ENCODE data around the gene TP53RK.

The TP53RK gene

DNA sequence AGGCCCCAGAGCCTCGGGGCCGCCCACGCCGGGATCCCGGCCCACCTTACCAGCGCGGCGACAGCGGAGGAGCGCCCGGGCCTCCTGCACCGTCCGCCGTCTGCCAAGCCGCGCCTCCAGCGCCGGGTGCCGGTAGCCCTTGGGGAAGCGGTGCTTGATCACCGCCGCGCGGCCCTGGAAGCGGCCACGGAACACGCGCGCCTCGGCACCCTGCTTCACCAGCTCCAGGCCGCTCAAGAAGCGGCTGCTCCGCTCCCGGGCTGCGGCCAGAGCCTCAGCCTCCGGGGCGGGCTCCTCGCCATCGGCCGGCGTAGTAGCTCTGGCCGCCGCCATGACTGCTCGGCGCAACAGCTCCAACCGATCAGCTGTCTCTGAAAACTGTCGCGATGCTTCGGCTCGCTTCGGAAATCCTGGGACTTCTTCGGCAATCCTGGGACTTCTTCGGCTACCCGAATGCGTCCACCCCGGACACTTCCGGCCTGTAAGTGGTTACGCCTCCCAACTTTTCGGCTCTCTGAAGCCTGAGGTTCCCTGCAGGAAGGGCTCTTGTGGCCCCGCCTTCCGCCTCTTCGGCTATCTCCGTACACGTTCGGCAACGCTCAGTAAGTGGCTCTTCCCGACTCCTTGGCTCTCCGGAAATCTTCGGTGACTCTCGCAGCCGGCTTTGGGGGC, at the start of gene TP53RK:
Gene TP53RK, minus strand, starts transcription at position 363 of the 672 bp plus-strand sequence. Its CDS starts 30 bp downstream, at position 333.
- DNase-seq (ENCODE audit: low spot score), result peak; percentile 98

DNA sequence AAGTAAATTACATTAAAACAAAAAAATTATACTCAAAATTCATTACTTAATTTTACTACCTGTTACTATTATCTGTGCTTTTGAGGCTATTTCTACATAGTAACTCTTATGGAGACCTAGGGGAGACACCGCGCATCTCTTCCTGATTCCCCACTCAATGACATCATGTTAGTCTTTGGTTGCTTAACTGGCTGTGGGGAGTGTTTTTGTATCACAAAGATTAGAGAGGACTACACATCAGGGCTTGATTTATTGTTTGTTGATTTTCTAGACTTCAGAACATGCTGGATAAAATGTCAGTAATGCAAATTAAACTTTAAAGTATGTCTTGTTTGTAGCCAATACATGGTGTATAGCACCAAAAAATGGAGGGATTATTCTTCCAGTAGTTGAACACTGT, 46.2 kb upstream of the TP53RK start:
- no peak for DNase-seq (ENCODE audit: low spot score)

DNA sequence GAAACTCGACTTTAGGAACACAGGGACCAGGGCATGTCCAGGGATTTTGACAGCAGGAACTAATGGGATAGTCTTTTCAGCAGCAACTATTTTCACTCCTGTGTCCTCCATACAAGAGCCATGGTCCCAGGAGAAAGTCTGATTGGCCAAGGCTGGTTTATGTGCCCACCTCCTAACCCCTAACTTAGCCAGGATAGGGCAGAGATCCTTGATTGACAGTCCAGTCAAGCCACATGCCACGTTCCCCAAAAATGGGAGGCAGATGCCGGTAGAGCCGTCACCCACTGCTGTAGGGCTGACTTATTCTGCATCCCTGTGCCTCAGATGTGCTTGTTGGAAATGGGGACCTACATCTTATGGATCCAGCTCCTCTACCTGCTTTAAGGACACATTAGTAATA, 42.5 kb upstream of the TP53RK start:
- no peak for DNase-seq (ENCODE audit: low spot score)

DNA sequence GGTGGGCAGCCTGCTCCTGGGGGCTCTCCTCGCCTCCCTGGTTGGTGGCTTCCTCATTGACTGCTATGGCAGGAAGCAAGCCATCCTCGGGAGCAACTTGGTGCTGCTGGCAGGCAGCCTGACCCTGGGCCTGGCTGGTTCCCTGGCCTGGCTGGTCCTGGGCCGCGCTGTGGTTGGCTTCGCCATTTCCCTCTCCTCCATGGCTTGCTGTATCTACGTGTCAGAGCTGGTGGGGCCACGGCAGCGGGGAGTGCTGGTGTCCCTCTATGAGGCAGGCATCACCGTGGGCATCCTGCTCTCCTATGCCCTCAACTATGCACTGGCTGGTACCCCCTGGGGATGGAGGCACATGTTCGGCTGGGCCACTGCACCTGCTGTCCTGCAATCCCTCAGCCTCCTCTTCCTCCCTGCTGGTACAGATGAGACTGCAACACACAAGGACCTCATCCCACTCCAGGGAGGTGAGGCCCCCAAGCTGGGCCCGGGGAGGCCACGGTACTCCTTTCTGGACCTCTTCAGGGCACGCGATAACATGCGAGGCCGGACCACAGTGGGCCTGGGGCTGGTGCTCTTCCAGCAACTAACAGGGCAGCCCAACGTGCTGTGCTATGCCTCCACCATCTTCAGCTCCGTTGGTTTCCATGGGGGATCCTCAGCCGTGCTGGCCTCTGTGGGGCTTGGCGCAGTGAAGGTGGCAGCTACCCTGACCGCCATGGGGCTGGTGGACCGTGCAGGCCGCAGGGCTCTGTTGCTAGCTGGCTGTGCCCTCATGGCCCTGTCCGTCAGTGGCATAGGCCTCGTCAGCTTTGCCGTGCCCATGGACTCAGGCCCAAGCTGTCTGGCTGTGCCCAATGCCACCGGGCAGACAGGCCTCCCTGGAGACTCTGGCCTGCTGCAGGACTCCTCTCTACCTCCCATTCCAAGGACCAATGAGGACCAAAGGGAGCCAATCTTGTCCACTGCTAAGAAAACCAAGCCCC, 36.2 kb upstream of the TP53RK start:
- DNase-seq (ENCODE audit: low spot score), result no peak

DNA sequence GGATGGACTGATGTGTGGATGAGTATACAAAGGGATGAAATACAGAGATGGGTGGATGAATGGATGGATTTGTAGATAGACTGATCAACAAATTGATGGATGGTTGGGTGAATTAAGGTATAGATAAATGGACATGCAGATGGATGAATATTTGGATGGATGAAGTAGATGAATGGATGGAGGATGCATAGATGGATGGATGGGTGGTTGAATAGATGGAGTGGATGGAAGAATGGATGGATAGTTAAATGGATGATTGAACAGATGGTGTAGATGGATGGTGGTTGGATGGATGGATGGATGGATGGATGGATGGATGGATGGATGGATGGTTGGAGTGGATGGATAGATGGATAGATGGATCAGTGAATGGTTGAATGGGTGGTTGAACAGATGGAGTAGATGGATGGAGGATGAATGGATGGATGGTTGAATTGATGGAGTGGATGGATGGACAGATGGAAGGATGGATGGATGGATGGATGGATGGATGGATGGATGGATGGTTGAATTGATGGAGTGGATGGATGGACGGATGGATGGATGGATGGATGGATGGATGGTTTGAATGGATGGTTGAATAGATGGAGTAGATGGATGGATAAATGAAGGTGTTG, 35.2 kb upstream of the TP53RK start:
- DNase-seq (ENCODE audit: low spot score), result no peak

DNA sequence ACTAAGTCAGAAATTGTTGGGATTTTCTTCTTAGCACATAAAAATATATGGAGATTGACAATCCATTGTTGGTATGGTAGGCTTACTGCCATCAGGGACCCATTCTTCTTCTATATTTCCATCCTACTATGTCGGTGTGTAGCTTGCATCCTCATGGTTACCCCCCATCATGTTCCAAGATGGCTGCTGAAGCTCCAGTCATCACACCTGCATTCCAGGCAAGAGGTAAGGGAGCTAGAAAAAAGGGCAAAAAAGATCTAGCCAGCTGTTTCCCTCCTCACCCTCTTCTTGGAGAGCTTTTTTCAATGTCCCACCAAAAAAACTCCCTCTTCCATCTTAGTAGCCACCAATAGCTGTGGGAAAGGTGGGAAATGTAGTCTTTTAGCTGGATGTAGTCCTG, 33.8 kb upstream of the TP53RK start:
- no peak for DNase-seq (ENCODE audit: low spot score)

DNA sequence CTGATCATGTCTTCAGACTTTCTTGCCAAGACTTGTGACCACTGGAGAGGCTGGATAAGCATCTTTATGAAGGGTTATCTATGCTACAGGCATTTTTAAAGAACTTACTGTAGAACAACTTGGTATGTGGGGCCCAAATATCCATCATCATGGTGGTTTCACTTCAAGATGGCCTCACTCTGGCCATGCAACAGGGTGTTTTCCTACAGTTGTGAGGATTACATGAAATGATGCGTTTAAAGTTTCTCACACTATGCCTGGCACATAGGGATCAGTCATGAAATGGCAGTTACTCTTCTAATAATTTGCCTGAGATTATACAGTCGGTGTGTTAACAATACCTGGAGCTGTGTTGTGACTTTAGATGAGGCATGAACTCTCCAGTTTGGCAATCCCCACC, 33.2 kb upstream of the TP53RK start:
- DNase-seq (ENCODE audit: low spot score), result no peak

DNA sequence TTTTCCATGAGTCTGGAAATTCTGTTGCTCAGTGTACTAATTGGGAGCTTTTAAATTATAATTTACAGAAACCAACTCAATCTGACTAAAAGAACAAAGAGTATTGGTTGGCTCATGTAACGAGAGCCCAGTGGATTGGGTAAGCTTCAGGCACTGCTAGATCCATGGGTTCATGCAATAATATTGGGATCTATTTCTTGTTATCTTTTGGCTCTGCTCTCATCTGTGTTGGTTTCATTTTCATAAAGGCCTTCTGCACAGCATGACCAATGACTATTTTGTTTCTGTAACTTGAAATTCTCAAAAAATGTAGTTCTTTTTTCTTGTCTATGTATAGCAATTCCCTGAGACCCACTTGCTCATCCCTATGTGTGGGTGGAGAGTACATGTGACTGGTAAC, 32.2 kb upstream of the TP53RK start:
- DNase-seq (ENCODE audit: low spot score), result no peak

DNA sequence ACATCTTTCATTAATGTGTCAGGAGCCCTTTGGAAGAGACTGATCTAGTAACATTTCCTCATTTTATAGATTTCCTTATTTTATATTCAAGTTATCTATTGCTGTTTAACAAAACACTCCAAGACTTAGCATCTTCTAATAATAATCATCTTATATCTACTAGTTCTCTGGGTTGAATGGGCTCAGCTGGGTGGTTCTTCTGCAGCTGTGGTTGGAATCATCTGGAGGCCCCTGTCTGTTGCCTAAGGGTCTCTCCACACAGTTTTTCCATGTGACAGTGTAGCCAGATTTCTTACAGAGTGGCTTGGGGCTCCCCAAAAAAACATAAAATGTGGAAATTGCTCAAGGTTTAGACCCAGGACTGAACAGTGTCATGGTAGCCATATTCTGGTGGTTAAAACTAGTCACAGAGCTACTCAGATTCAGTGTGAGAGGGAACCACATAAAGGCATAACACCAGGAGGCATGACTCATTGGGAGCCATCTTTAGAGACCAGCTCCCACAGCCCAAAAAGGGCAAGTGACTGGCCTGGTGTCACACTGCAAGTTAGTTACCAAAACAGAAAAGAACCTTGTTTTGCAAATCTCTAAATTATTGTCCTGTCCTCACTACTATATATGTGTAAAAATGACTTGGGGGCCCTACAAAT, 31.7 kb upstream of the TP53RK start:
- DNase-seq (ENCODE audit: low spot score), result no peak

DNA sequence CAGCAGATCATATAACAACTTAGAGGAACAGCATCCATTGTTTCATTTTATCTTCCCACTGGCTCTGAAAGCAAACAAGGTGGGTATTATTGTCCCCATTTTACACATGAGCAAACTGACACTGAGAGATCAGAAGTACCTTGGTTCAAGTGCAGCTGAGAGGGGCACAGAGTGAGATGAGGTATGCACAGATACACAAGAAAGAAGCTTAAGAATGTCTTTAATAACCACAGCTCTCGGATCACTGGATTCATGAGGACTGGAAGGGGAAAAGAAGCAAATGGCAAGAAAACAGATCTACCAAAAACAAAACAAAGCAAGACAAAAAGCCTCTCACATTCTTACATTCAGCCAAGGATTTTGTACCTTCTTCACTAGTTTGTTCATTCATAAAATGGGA, 30.8 kb upstream of the TP53RK start:
- DNase-seq (ENCODE audit: low spot score), result no peak

DNA sequence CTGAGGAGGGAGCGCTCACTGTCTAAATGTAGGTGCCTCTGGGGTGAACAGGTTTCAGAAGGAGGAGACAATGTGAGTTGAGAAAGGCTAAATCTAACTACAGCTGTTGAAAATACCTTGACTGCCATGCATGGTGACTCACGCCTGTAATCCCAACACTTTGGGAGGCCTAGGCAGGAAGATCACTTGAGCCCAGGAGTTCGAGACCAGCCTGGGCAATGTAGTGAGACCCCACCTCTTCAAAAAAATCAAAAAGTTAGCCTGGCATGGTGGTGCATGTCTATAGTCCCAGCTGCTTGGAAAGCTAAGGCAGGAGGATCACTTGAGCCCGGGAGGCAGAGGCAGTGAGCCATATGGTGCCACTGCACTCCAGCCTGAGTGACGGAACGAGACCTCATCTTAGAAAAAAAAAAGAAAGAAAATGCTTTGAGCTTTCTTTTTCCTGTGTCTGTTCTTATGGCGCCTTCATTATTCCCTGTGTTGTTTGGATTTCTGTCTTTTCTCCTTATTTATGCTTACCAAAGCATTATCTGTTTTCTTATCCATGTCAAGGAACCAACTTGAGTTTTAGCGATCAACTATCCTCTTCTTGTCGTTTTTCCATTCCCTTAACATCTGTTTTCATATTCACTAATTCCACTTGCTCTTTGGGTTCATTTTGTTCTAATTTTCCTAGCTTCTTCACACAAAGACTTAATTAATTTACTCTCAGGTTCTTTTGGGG, 28.7 kb upstream of the TP53RK start:
- DNase-seq (ENCODE audit: low spot score), result no peak

DNA sequence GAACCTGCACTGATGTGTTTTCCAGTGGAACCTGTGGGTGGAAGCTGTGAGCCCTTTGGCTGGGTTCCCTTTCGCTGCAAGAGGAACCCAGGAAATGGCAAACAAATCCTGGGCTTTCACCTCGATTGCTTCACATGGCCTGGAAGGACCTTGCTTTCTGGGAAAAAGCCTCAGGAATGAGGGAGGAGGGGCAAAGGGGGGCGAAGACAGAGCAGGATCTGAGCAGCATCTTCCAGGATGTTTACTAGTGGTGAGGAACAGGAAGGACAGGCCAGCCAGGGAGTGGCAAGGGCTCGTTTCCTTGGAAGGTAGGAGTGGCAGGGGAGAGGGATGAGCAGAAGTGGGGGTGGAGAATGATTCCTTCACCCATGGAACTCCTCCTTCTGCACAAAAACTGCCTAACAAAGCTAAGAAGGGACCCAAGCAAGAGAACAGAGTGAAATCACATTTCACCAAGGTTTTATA, 26.1 kb upstream of the TP53RK start:
- peak; percentile 71 for DNase-seq (ENCODE audit: low spot score)

DNA sequence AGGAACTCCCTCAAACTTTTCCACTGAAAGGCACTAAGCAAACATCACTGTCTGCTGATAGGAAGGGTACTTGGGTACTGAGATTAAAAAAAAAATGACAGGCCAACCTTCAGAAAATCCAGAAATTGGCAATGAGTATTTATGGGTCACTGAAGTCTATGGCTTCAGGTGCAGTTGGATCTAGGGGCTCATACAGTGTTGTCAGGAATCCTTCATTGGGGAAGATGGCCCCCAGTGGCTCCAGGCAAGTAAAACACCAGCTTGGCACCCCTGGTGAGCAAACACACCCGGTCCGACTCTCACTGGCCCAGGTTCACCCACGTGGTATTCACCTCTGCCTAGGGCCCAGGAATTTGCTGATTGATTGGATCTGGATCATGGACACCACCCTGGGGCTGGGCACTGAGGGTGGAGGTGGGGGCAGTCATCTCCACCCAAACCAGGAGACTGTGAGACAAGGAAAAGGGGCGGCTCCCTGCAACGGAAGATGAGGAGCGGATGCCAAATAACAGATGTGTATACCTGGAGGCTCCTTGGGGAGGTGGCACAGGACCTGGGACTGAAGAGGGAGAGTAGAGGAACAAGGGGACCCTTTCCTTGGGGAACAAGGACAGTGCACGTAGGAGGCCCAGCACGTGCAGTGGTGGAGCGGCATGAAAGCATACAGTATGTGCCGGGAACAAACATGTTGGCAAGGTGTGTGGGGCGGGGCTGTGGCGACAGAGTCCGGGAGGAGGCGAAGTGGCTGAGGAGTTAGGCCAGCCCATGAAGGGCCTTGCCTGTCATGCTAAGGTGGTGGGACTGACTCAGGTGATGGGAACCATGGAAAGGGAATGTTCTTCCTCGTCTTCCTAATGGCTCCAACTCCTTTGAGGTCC, 25.0 kb upstream of the TP53RK start:
- DNase-seq (ENCODE audit: low spot score), result no peak

DNA sequence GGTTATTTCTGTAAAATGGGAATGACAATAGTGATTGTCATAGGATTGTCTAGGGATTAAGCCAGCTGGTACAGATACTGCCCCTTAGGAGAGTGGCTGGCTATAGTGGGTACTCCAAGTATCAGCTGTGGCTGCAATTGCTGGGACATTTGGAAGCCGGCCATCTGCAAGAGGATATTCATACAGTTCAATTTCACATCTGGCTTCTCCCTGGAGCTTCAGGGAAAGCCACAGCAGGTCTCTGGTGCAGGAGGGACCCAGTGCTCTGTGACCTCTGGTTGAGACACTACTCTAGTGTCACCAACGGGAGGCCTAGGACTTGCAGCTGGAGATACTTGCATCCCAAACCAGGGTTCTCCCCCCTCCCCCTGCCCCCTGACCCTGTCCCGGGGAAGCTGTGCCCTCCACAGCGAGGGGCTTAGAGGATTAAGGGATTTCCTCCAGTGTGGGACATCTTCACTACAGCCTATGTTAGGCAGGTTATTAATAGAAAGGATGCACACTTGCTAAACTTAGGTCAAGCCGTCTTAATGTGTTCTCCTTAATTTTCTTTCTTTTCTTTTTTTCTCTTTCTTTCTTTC, 22.9 kb upstream of the TP53RK start:
- DNase-seq (ENCODE audit: low spot score), result no peak

DNA sequence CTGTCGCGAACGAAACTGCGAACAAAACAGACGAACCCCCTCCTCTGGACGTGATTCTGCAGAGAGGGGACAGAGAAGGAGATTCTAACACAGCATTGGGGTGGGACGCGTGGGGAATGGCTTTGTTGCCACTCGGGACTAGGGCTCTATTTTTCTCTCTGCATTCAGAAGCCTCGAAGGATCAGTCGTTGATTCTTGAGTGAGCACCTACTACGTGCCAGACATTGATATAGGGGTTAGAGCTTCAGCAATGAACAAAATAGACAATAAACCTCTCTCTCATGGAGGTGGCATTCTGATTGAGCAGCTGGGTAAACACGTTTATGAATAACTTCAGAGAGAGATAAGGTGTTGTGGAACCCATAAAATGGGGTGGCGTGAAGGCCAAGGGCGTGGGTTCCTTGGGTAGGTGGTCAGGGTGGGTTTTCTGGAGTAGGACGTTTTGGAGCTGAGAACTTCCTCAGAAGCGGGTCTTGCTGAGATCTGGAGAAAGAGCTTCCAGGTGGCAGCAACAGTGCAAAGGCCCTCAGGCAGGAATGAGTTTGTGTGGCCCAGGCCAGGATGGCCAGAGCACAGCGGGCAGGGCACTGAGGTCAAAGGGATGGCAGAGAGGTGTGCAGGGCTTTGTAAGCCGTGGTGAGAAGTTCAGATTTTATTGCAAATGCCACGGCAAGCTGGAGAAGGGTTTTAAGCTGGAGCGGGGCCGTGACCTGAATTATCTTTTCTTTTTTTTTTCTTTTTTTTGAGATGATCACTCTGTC, 21.1 kb upstream of the TP53RK start:
- no peak for DNase-seq (ENCODE audit: low spot score)

DNA sequence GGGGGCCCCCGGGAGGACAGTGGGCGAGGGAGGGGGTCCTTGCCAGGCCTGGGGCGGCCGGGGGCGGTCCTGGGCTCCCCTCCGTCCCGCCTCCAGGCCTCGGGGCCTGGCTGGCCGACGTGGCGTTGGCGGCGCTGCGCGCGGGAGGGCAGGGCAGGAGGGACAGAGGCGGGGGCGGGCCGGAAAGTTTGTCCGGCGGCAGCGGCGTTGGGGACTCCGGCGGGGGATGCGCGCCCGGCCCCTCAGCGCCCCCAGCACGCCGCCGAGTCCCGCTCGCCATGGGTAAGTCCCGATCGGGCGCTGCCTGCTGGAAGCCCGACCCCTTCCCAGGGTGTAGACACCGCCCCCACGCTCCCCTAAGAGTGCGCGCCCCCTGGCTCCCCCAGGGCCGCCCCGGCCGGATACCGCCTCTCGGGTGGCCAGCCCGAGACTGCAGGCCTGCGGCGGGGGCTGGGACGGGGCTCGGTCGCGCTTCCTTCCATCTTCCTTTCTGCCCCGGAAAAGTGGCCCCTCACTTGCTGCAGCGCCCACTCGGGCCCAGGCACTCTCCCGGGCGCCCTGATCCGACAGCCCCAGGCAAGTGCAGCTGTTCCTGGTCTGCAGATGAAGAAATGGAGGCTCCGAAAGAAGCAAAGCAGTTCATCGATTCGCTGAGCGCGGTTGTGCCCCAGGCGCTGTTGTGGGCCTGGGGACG, 20.4 kb upstream of the TP53RK start, which contains the start of gene SLC2A10:
Gene SLC2A10, plus strand, starts transcription at position 191 of the 694 bp plus-strand sequence. Its CDS starts 88 bp downstream, at position 279.
- DNase-seq (ENCODE audit: low spot score), result peak; percentile 89

DNA sequence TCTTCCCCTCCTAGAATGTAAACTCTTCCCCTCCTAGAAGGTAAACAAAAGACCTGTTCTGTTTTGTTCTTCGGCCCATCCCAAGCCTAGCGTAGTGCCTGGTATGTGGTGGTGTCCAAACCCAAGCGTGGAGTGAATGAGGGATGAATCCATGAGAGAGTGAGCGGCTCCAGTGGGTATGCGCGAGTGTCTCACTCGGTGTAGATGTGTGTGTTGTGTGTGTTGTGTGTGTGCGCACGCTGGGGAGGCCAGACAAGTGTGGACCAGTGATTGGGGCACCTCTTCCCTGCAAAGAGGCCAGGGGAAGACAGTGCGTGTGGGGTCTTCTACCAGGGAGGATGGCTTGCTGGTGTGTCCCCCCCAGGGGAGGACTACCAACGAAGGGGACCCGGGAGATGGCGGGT, 19.8 kb upstream of the TP53RK start:
- DNase-seq (ENCODE audit: low spot score), result no peak

DNA sequence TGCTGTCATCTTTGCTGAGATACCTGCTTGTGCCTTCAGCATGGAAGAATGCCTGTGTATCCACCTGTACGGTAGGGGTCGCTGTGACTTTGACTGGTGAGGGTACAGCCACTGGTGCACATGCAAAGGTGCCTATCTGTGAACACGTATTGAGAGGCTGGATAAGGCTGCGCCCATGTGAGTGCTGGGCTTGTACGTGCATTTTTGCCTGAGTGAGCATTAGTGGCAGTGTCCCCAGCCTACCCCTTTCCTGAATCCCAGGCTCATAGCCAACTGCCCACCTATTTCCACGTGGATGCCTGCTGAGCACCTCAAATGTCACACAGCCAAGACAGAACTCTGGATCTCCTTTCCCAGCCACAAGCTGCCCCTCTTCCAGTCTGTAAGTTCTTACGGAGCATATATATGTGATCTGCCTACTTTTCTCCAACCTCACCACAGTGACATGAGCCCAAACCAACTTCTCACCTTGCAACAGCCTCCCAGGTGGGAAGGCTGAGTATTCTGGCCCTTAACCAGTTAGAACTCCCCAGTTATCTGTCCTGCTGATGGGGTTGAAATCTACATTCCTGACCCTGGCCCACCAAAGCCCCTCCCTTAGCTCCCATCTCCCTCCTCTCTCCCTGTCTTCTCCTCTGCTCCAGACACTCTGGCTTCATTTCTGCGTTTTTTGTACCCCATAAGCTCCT, 19.1 kb upstream of the TP53RK start:
- no peak for DNase-seq (ENCODE audit: low spot score)
